Heart right ventricle (tissue), 16 donors: Measurements from ENCODE around the gene ARHGEF17. TPM values are rescaled to one million over a fixed set of nuclear protein-coding genes. Genes with fewer than 3 reads are reported as not detected.

Source experiments
- ATAC-seq, 8 donors: fragments of 200-7000 bp; cut with Tn5 transposase; one replicate each; pipeline ENCODE4 v1.9.1; 2020; ENCODE audit warnings: mild to moderate bottlenecking in 8 of 8, moderate library complexity in 8 of 8, moderate number of reproducible peaks in 1 of 8
- DNase-seq, 2 donors: peaks; one replicate each; pipeline ENCODE4 v3.0.0-alpha.2; 2020
- H3K27ac ChIP-seq, 10 donors: fragments of 200-600 bp; sonication (generic) in 2 of 10; one replicate each; pipeline versions ENCODE4 v1.5.0 to v1.8.0; 2020 to 2022; ENCODE audit warnings: mild to moderate bottlenecking in 3 of 10
- H3K27me3 ChIP-seq, 7 donors: fragments of 200-600 bp; one replicate each; pipeline ENCODE4 v1.8.0; 2021 to 2022; ENCODE audit warnings: mild to moderate bottlenecking in 2 of 7
- H3K36me3 ChIP-seq, 9 donors: fragments of 200-600 bp; sonication (generic) in 1 of 9; one replicate each; pipeline versions ENCODE4 v1.5.0 to v1.8.0; 2020 to 2022; ENCODE audit warnings: mild to moderate bottlenecking in 2 of 9
- H3K4me1 ChIP-seq, 9 donors: fragments of 200-600 bp; sonication (generic) in 1 of 9; one replicate each; pipeline versions ENCODE4 v1.5.0 to v1.8.0; 2020 to 2022; ENCODE audit warnings: mild to moderate bottlenecking in 4 of 9
- H3K4me3 ChIP-seq, 10 donors: fragments of 200-600 bp; sonication (generic) in 2 of 10; one replicate each; pipeline versions ENCODE4 v1.5.0 to v1.8.0; 2020 to 2022; ENCODE audit warnings: mild to moderate bottlenecking in 7 of 10, moderate library complexity in 2 of 10
- H3K9me3 ChIP-seq, 11 donors: fragments of 200-600 bp in 10 of 11; sonication (generic) in 2 of 11; one replicate each; pipeline versions ENCODE4 v1.5.0 to v1.8.0; 2013 to 2022; ENCODE audit warnings: mild to moderate bottlenecking in 2 of 11, control low read depth in 1 of 11, moderate library complexity in 1 of 11
- WGBS, 2 donors: extraction: QIAGEN DNeasy Blood & Tissue Kit; methylation state at CpG; one replicate each; pipeline ENCODE4 v1.1.7; 2013; ENCODE audit warnings: inconsistent platforms in 1 of 2; 5-methylcytosine and 5-hydroxymethylcytosine counted together
- intact Hi-C, 10 donors: fragments of 100-400 bp; cut with DNase I; formaldehyde crosslinking; loops; one replicate each; pipeline versions ENCODE4 v1.11.1 to v1.14.2; 2022
- polyA plus RNA-seq, 2 donors: library from polyadenylated mRNA; stranded (reverse); fragments of 200-250 nt; gene quantifications; one replicate each; pipeline ENCODE4 v1.2.3, GENCODE V29; 2013
- total RNA-seq, 10 donors: library from RNA; stranded (reverse); fragmentation: NEBNext Ultra II Directional in 3 of 10; extraction: Animal tissue kit (Norgen Biotek cat#: 25700) in 3 of 10; gene quantifications; one replicate each; pipeline versions ENCODE4 v1.2.1 to v1.2.4, GENCODE V29; 2021 to 2023
- TF ChIP-seq, protein P1 (sequence below), 9 donors: fragments of 200-600 bp; sonication (generic) in 2 of 9; IDR thresholded peaks; one replicate each; pipeline versions ENCODE4 v1.5.0 to v1.8.0; 2021 to 2022; ENCODE audit warnings: antibody characterized with exemption in 9 of 9, mild to moderate bottlenecking in 5 of 9, moderate library complexity in 1 of 9
- donor health status: Arrhythmogenic right ventricular cardiomyopathy.
- donor health status: ischemic (EF 13 %, LVEDD 7.1; RV severe dilation, severe dysfunction).
- donor health status: healthy with polysubstance abuse.
- donor health status: DM: no; HTN: yes; CAD: no.
- donor health status: DM: no; HTN: no; CAD: no.
- donor health status: ischemic (EF 25% LVEDD 6.9; RV normal size, moderate dysfunction).
- donor health status: ischemic (EF 25% LVEDD 5.7; RV mildly dilated, moderate dysfunction).
- donor health status: healthy.
- donor health status: DM: yes; HTN: yes; CAD: no.
- donor health status: Ischemic cardiomyopathy.
- donor health status: ischemic (EF 35%, LVEDD 5.7; RV mildly dilated, moderate dysfunction).
- donor health status: nonischemic (EF 11% LVEDD 7.7; RV severe dilation, severe dysfunction).
- donor health status: DM: yes; HTN: yes; CAD: no.
- donor health status: PGD.
- donor health status: ischemic (EF 29% LVEDD 5.4; RV normal size, mild dysfunction).
- donor health status: nonischemic (EF 23%, LVEDD 6.1; RV moderate dilation, normal function).

ARHGEF17 gene
- total and polyA plus RNA-seq, 12 donors: 38.6 to 67.4 (median 51.2) TPM

DNA sequence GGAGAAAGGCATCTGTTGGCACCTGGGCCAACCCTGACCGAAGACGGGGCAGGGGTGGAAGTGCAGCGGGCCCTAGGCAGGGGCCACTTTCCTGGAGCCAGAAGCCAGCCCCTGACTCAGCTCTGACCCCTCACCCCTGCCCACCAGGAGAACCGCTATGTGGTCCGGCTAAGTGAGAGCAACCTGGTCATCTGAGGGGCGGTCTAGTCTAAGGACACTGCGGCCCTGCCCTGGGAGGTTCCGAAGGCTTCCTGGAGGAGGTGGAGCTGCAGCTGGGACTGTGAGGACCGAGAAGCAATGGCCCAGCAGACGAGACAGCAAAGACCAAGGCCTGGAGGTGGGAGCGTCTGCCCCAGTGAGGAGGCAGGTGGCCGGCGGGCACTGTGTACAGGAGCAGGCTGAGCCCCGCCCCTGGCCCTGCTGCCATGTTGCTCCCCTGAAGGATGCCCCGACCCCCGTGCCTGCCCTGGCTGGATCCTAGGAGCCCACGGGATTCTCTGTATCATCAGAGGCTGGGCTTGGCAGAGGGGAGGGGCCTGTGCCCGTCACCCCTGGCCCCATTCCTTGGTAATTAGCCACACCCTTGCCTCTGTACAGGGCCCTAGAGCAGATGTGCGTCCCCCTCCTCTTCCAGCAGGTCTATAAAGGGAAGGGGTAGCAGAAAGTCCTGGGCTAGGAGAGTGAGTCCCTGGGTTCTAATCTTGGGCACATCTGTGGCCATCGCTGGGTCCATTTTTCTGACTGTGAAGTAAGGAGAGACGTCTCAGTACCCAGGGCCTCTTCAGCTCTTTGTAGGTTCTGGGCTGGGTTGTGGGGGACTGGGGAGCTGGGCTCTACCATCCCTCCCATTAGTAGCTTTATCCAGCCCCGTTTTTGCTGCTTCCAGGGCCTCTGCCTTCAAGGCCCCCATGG lies 87.5 kb downstream of the ARHGEF17 start:
- Histone ChIP-seq H3K36me3 (peaks cover 0 to 85% (median 0%) of the 10 kb centered on the region in 9 donors), H3K27me3 (no peaks in the 10 kb centered on the region), H3K9me3 (no peaks in the 10 kb centered on the region), H3K4me1 (peaks cover 4 to 53% (median 16%) of the 10 kb centered on the region in 9 donors), H3K27ac (no peak overlapping the region), H3K4me3 (no peak overlapping the region)
- WGBS, 2 donors: 88 to 90% methylated on average over 22 of the region's 22 CpGs
- no peak for DNase-seq
- intact Hi-C loops: loop anchor here in 4 of 10 donors (2.0 to 10.0 kb wide), 5 partner anchors 43 to 267 kb away; partner anchors contain the start of gene ARHGEF17 (in 2 of the 4)
- TF ChIP-seq, protein P1, sequence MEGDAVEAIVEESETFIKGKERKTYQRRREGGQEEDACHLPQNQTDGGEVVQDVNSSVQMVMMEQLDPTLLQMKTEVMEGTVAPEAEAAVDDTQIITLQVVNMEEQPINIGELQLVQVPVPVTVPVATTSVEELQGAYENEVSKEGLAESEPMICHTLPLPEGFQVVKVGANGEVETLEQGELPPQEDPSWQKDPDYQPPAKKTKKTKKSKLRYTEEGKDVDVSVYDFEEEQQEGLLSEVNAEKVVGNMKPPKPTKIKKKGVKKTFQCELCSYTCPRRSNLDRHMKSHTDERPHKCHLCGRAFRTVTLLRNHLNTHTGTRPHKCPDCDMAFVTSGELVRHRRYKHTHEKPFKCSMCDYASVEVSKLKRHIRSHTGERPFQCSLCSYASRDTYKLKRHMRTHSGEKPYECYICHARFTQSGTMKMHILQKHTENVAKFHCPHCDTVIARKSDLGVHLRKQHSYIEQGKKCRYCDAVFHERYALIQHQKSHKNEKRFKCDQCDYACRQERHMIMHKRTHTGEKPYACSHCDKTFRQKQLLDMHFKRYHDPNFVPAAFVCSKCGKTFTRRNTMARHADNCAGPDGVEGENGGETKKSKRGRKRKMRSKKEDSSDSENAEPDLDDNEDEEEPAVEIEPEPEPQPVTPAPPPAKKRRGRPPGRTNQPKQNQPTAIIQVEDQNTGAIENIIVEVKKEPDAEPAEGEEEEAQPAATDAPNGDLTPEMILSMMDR (IDR thresholded peaks at IDR 0.05): no peak
- no peak for ATAC-seq

DNA sequence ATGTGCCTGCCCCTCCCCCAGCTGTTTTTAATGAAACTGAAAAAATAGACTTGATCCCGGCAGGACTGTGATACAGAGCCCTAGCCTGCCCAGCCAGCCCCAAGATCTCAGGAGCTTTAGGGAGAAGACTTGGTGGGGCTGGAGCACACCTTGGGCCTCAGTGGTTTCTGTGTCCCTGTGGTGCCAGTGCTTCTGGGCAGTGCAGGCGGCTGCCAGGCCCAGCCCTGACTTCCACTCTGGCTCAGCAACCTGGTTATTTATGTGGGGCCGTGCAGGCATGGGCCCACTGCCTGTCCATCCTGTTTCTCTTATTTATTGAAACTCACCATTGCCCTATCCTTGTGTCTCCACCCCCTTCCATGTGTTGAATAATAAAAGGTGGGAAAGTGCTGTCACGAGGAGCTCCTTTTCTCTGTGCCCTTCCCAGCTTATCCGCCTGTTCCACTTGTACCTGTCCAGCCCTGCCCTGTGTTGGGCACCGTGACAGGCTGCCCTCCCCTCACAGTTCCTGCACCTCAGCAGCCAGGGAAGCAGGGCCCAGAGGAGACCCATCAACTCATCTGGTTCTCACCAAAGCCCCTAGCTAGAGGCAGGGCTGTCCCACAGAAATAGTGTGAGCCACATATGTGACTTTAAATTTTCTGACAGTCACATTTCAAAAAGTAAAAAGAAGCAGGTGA lies 88.3 kb downstream of the ARHGEF17 start:
- DNase-seq (no peak), ATAC-seq (no peak)
- no peaks in the 10 kb centered on the region for H3K27me3 ChIP-seq
- no peaks in the 10 kb centered on the region for H3K9me3 ChIP-seq
- intact Hi-C loops: loop anchor here in 3 of 10 donors (5.0 to 10.0 kb wide), 4 partner anchors 89 to 266 kb away; partner anchors contain the start of gene ARHGEF17 (in 2 of the 3)
- TF ChIP-seq, protein P1 (IDR thresholded peaks at IDR 0.05): no peak
- H3K4me1 ChIP-seq: peaks cover 4 to 51% (median 16%) of the 10 kb centered on the region in 9 donors
- H3K4me3 ChIP-seq: no peak overlapping the region
- peaks cover 0 to 77% (median 0%) of the 10 kb centered on the region in 9 donors for H3K36me3 ChIP-seq
- no peak overlapping the region for H3K27ac ChIP-seq
- WGBS, 2 donors: 84 to 91% methylated on average over 6 of the region's 6 CpGs

DNA sequence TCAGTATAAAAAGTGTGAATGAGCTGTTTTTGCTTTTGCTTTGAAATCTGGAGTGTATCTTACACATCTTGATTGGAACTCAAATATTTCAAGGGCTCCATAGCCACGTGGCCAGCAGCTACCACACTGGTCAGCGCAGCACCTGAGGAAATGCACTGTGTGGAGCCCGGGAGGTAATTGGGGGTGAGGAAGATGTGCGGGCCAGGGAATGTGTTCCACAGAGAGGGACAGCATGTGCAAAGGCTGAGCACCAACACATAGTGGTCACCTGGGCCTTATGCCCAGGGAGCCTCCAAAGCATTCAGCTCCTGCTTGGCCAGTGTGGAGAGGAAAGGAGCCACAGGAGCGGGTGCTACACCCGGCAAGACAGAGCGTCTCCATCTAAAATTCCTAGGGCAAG lies 88.9 kb downstream of the ARHGEF17 start:
- Histone ChIP-seq H3K9me3 (no peaks in the 10 kb centered on the region), H3K4me1 (peaks cover 4 to 51% (median 16%) of the 10 kb centered on the region in 9 donors), H3K27me3 (no peaks in the 10 kb centered on the region), H3K36me3 (peaks cover 0 to 73% (median 0%) of the 10 kb centered on the region in 9 donors), H3K4me3 (no peak overlapping the region), H3K27ac (no peak overlapping the region)
- ATAC-seq (no peak), DNase-seq (no peak)
- intact Hi-C loops: loop anchor here in 3 of 10 donors (5.0 to 10.0 kb wide), 4 partner anchors 90 to 265 kb away; partner anchors contain the start of gene ARHGEF17 (in 2 of the 3)
- 85 to 86% methylated on average over 7 of the region's 7 CpGs for WGBS, 2 donors
- TF ChIP-seq, protein P1 (IDR thresholded peaks at IDR 0.05): no peak
